Brain microvascular endothelial cell (primary cell): ENCODE measurements around the gene HERC4.

Experiments
- DNase-seq: peaks from one replicate; pipeline ENCODE4 v3.0.0-alpha.2; 2020
- H3K27ac ChIP-seq: fragments of 250-450 bp; sonication (Bioruptor Pico); 2 replicates; pipeline ENCODE4 v1.5.1; 2020; ENCODE audit warnings: mild to moderate bottlenecking, moderate library complexity
- H3K27me3 ChIP-seq: fragments of 250-450 bp; sonication (Bioruptor Pico); replicated peaks from 2 replicates; pipeline ENCODE4 v1.5.1; 2020; ENCODE audit warnings: mild to moderate bottlenecking
- H3K36me3 ChIP-seq: fragments of 250-450 bp; sonication (Bioruptor Pico); replicated peaks from 2 replicates; pipeline ENCODE4 v1.5.1; 2020; ENCODE audit warnings: mild to moderate bottlenecking
- H3K4me3 ChIP-seq: 2 replicates; pipeline ENCODE4 v1.5.1; 2011; ENCODE audit warnings: low read depth, mild to moderate bottlenecking, control low read depth, low read length, moderate library complexity
- in situ Hi-C: cut with HindIII; loops from 2 replicates; pipeline ENCODE4 v1.10.0; 2017; ENCODE audit warnings: low sequenced_read_pairs, low pct_ligation_motif_present
- TF ChIP-seq, protein P1 (sequence below): IDR thresholded peaks from 2 replicates; pipeline ENCODE4 v1.5.1; 2011; ENCODE audit warnings: low read depth, mild to moderate bottlenecking, moderate library complexity, low read length, control low read depth, inconsistent platforms; ENCODE audit errors: missing control alignments

HERC4 gene

GRCh38 chr10:68106656-68107055, 31.6 kb upstream of the HERC4 start:
- in situ Hi-C loops = no loop called here
- peak; percentile 83 for DNase-seq
- no peaks in the 10 kb centered on the region for H3K27me3 ChIP-seq
- TF ChIP-seq, protein P1, sequence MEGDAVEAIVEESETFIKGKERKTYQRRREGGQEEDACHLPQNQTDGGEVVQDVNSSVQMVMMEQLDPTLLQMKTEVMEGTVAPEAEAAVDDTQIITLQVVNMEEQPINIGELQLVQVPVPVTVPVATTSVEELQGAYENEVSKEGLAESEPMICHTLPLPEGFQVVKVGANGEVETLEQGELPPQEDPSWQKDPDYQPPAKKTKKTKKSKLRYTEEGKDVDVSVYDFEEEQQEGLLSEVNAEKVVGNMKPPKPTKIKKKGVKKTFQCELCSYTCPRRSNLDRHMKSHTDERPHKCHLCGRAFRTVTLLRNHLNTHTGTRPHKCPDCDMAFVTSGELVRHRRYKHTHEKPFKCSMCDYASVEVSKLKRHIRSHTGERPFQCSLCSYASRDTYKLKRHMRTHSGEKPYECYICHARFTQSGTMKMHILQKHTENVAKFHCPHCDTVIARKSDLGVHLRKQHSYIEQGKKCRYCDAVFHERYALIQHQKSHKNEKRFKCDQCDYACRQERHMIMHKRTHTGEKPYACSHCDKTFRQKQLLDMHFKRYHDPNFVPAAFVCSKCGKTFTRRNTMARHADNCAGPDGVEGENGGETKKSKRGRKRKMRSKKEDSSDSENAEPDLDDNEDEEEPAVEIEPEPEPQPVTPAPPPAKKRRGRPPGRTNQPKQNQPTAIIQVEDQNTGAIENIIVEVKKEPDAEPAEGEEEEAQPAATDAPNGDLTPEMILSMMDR = no peak
- peak overlapping the region; percentile 3 for H3K4me3 ChIP-seq
- no peaks in the 10 kb centered on the region for H3K36me3 ChIP-seq
- peak overlapping the region; percentile 44 for H3K27ac ChIP-seq

GRCh38 chr10:68105820-68106219, 30.7 kb upstream of the HERC4 start:
- H3K4me3 ChIP-seq = peak overlapping the region; percentile 29
- H3K36me3 ChIP-seq = no peaks in the 10 kb centered on the region
- H3K27ac ChIP-seq = peak overlapping the region; percentile 44
- no peaks in the 10 kb centered on the region for H3K27me3 ChIP-seq
- DNase-seq = peak; percentile 60
- TF ChIP-seq, protein P1 = no peak
- in situ Hi-C loops = no loop called here

DNA sequence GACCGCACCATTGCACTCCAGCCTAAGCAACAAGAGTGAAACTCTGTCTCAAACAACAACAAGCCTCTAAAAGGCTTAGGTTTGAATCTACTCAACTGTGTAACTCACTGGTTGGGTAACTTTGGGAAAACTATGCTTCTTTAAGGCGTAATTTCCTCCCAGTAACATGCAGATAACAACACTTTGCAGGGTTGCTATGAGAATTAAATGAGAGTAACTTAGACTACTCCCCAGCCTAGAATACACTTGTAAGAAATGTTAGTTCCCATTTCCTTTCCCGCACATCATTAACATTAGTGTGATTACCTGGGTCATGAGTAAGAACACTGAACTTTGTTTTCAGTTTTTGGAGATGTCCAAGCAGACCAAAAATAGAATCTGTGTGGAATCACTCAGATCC, 28.8 kb upstream of the HERC4 start:
- no peak for DNase-seq
- no peaks in the 10 kb centered on the region for H3K27me3 ChIP-seq
- TF ChIP-seq, protein P1 = no peak
- no peaks in the 10 kb centered on the region for H3K36me3 ChIP-seq
- in situ Hi-C loops = no loop called here
- H3K27ac ChIP-seq = no peak overlapping the region
- H3K4me3 ChIP-seq = no peak overlapping the region

- Histone ChIP-seq H3K27ac (no peak overlapping the region), H3K4me3 (no peak overlapping the region), H3K27me3 (no peaks in the 10 kb centered on the region), H3K36me3 (no peaks in the 10 kb centered on the region)
- in situ Hi-C loops = no loop called here
- DNase-seq = no peak
- TF ChIP-seq, protein P1 = no peak
These were observed 28.3 kb upstream of the HERC4 start for GRCh38 chr10:68103261-68103878.

GRCh38 chr10:68101066-68101465, 26.0 kb upstream of the HERC4 start:
- in situ Hi-C loops = no loop called here
- no peak overlapping the region for H3K27ac ChIP-seq
- H3K4me3 ChIP-seq = no peak overlapping the region
- no peaks in the 10 kb centered on the region for H3K36me3 ChIP-seq
- DNase-seq = no peak
- no peaks in the 10 kb centered on the region for H3K27me3 ChIP-seq
- TF ChIP-seq, protein P1 = no peak

GRCh38 chr10:68099736-68100135, 24.7 kb upstream of the HERC4 start:
- in situ Hi-C loops = no loop called here
- Histone ChIP-seq H3K36me3 (no peaks in the 10 kb centered on the region), H3K4me3 (no peak overlapping the region), H3K27ac (peak overlapping the region; percentile 35), H3K27me3 (no peaks in the 10 kb centered on the region)
- TF ChIP-seq, protein P1 = no peak
- DNase-seq = peak; percentile 81
